ENCODE data around the gene ANXA1.

The ANXA1 gene

GRCh38 chr9:73210886-73211666 is 59.4 kb downstream of the ANXA1 start:
- DNase-seq (ENCODE audit: low spot score) = no peak

- DNase-seq (ENCODE audit: low spot score) = no peak
Measured at GRCh38 chr9:73213300-73213699, 61.6 kb downstream of the ANXA1 start.

- DNase-seq (ENCODE audit: low spot score) = peak; percentile 57
Measured at GRCh38 chr9:73215249-73215648, 63.6 kb downstream of the ANXA1 start.

GRCh38 chr9:73216100-73216499 is 64.4 kb downstream of the ANXA1 start:
- no peak for DNase-seq (ENCODE audit: low spot score)
